Measurements from ENCODE around the gene MS4A18. TPM values are rescaled to one million over a fixed set of nuclear protein-coding genes. Genes with fewer than 3 reads are reported as not detected.

Gene MS4A18
- total RNA-seq, 1 donor from 2014 or later: not detected

DNA sequence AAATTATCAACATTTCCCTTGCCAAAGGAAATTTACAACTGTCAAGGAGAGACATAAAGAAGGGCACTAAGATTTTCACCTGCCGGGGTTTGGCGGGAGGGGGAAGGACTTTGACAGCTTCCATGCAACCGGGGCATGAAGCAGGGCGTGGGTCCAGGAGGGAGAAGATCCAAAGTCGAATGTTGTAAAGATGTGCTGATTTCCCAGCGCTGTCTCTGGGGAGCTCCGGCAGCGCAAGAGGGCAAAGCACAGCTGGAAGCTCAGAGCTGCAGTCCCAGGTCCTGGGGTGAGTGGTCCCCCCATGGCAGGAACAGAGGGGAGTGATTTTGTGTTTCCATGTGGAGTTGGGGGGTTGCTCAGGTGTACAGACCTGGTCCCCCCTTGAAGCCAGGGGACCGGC lies 60.6 kb downstream of the MS4A18 start, which contains the start of gene MS4A10:
Gene MS4A10 (plus strand): TSS at position 198 of the 400 bp plus-strand sequence. CDS start 5,003 bp downstream, outside the sequence.
- peak within 1 kb of the TSS; percentile 92 for H3K27ac Mint-ChIP-seq (ENCODE audit: unreplicated experiment)
- H3K4me3 Mint-ChIP-seq (ENCODE audit: unreplicated experiment): no peak within 1 kb of the TSS
- peak; percentile 58 for DNase-seq (ENCODE audit: low spot score)
- TF ChIP-seq, protein P1, sequence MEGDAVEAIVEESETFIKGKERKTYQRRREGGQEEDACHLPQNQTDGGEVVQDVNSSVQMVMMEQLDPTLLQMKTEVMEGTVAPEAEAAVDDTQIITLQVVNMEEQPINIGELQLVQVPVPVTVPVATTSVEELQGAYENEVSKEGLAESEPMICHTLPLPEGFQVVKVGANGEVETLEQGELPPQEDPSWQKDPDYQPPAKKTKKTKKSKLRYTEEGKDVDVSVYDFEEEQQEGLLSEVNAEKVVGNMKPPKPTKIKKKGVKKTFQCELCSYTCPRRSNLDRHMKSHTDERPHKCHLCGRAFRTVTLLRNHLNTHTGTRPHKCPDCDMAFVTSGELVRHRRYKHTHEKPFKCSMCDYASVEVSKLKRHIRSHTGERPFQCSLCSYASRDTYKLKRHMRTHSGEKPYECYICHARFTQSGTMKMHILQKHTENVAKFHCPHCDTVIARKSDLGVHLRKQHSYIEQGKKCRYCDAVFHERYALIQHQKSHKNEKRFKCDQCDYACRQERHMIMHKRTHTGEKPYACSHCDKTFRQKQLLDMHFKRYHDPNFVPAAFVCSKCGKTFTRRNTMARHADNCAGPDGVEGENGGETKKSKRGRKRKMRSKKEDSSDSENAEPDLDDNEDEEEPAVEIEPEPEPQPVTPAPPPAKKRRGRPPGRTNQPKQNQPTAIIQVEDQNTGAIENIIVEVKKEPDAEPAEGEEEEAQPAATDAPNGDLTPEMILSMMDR (IDR thresholded peaks at IDR 0.05): no peak
- H3K9me3 Mint-ChIP-seq (ENCODE audit: low read depth): no peaks in the 10 kb centered on the region
- no peaks in the 10 kb centered on the region for H3K27me3 Mint-ChIP-seq (ENCODE audit: low read depth)
- peaks cover 46% of the 10 kb centered on the region for H3K4me1 Mint-ChIP-seq (ENCODE audit: low read depth)
- no peaks in the 10 kb centered on the region for H3K36me3 Mint-ChIP-seq (ENCODE audit: low read depth)

GRCh38 chr11:60785806-60786361 lies 61.4 kb downstream of the MS4A18 start:
- H3K27me3 Mint-ChIP-seq (ENCODE audit: low read depth): no peaks in the 10 kb centered on the region

DNA sequence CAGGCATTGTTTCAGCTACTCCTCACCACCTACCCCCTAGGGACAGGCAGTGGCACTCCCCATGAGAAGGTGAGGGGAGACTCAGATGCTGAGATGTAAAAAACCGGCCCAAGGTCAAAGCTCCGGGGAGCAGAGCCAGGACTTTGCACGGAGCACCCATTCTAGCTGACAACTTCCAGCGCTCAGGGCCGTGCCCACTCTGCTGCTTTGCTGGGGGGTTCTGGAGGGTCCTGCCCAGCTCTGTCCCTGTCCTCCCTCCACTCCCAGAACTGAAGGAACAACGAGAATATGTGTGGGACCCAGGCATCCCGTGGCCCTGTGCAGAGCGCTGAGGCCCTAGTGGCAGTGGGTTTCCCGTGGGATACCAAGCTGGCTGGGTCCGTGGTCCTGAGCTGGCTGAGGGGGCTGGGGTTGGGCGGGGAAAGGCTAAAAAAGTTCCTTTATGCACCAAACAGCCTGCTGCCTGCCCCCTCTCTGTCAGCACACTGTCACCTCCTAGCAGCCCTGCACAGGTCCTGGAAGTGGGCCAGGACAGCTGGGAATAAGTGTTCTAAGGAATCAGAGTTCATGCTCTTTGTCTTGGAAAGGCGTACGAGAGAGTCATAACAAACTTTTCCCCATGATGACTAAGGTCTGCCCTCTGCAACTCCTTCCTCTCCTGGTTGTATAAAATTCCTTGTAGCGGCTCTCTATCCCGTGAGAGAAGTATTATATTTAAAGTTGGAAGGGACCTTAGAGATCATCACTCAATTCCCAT lies 62.5 kb downstream of the MS4A18 start:
- Mint-ChIP-seq H3K36me3 (ENCODE audit: low read depth) (peaks cover 1% of the 10 kb centered on the region), H3K9me3 (ENCODE audit: low read depth) (peaks cover 4% of the 10 kb centered on the region), H3K27me3 (ENCODE audit: low read depth) (peaks cover 5% of the 10 kb centered on the region), H3K27ac (ENCODE audit: unreplicated experiment) (peak overlapping the region; percentile 92), H3K4me1 (ENCODE audit: low read depth) (peaks cover 46% of the 10 kb centered on the region), H3K4me3 (ENCODE audit: unreplicated experiment) (no peak overlapping the region)
- TF ChIP-seq, protein P1 (IDR thresholded peaks at IDR 0.05): no peak
- peak; percentile 44 for DNase-seq (ENCODE audit: low spot score)

More at GRCh38 chr11:60785806-60786361, 61.4 kb downstream of the MS4A18 start:
- Mint-ChIP-seq H3K9me3 (ENCODE audit: low read depth) (no peaks in the 10 kb centered on the region), H3K4me3 (ENCODE audit: unreplicated experiment) (no peak overlapping the region), H3K4me1 (ENCODE audit: low read depth) (peaks cover 46% of the 10 kb centered on the region), H3K27ac (ENCODE audit: unreplicated experiment) (peak overlapping the region; percentile 92), H3K36me3 (ENCODE audit: low read depth) (no peaks in the 10 kb centered on the region)
- DNase-seq (ENCODE audit: low spot score): peak; percentile 37
- TF ChIP-seq, protein P1 (IDR thresholded peaks at IDR 0.05): peak; percentile 42

- Mint-ChIP-seq H3K4me1 (ENCODE audit: low read depth) (peaks cover 46% of the 10 kb centered on the region), H3K36me3 (ENCODE audit: low read depth) (peaks cover 1% of the 10 kb centered on the region), H3K27ac (ENCODE audit: unreplicated experiment) (peak overlapping the region; percentile 47), H3K27me3 (ENCODE audit: low read depth) (peaks cover 11% of the 10 kb centered on the region), H3K4me3 (ENCODE audit: unreplicated experiment) (no peak overlapping the region), H3K9me3 (ENCODE audit: low read depth) (peaks cover 4% of the 10 kb centered on the region)
- TF ChIP-seq, protein P1 (IDR thresholded peaks at IDR 0.05): no peak
- DNase-seq (ENCODE audit: low spot score): peak; percentile 43
Observed at GRCh38 chr11:60788401-60789125, 64.0 kb downstream of the MS4A18 start.

DNA sequence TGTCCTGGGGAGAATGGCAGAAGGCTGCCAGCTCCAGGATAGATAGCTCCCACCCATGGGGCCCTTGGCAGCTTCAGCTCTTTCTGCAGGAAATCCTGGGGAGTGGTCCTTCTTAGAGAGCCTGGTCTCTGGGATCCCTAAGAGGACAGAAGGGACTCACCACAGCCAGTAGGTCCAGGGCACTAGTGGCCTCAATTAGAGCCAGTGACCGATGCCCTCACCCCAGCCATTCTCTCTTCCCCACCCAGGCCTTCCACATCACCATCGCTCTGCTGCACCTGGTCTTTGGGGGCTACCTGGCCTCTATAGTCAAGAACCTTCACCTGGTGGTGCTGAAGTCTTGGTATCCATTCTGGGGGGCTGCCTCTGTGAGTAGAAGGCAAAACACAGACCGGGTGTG lies 66.2 kb downstream of the MS4A18 start:
- TF ChIP-seq, protein P1 (IDR thresholded peaks at IDR 0.05): no peak
- Mint-ChIP-seq H3K36me3 (ENCODE audit: low read depth) (peaks cover 1% of the 10 kb centered on the region), H3K9me3 (ENCODE audit: low read depth) (peaks cover 4% of the 10 kb centered on the region), H3K27ac (ENCODE audit: unreplicated experiment) (no peak overlapping the region), H3K4me3 (ENCODE audit: unreplicated experiment) (no peak overlapping the region), H3K4me1 (ENCODE audit: low read depth) (peaks cover 34% of the 10 kb centered on the region), H3K27me3 (ENCODE audit: low read depth) (peaks cover 11% of the 10 kb centered on the region)
- peak; percentile 51 for DNase-seq (ENCODE audit: low spot score)
